Esophagus (tissue), 2 donors: ENCODE results near the gene TMEM215. TPM values are rescaled to one million over a fixed set of nuclear protein-coding genes. Genes with fewer than 3 reads are reported as not detected.

ENCODE experiments used
- H3K27ac ChIP-seq, 2 donors: one replicate each; pipeline ENCODE4 v1.5.1; 2013; ENCODE audit warnings: low read depth in 2 of 2, mild to moderate bottlenecking in 2 of 2, inconsistent platforms in 1 of 2, low read length in 1 of 2, moderate library complexity in 1 of 2
- H3K27me3 ChIP-seq, 2 donors: one replicate each; pipeline ENCODE4 v1.6.1; 2013; ENCODE audit warnings: low read length in 2 of 2, control low read depth in 1 of 2, mild to moderate bottlenecking in 1 of 2; ENCODE audit not compliant: insufficient read depth in 2 of 2, control insufficient read depth in 1 of 2
- H3K36me3 ChIP-seq, 2 donors: one replicate each; pipeline ENCODE4 v1.6.1; 2013; ENCODE audit warnings: low read length in 1 of 2; ENCODE audit not compliant: control insufficient read depth in 2 of 2, insufficient read depth in 2 of 2
- H3K4me1 ChIP-seq, 2 donors: one replicate each; pipeline ENCODE4 v1.6.1; 2013; ENCODE audit warnings: low read length in 1 of 2; ENCODE audit not compliant: control insufficient read depth in 2 of 2, insufficient read depth in 2 of 2
- H3K4me3 ChIP-seq, 2 donors: one replicate each; pipeline ENCODE4 v1.5.1; 2013; ENCODE audit warnings: low read length in 2 of 2, mild to moderate bottlenecking in 2 of 2, low read depth in 1 of 2, moderate library complexity in 1 of 2
- H3K9me3 ChIP-seq, 2 donors: one replicate each; pipeline ENCODE4 v1.6.1; 2013; ENCODE audit warnings: mild to moderate bottlenecking in 2 of 2, low read depth in 1 of 2, low read length in 1 of 2, moderate library complexity in 1 of 2; ENCODE audit not compliant: control insufficient read depth in 2 of 2, insufficient read depth in 1 of 2
- whole genome bisulfite sequencing, 2 donors: extraction: QIAGEN DNeasy Blood & Tissue Kit; methylation state at CpG; one replicate each; pipeline ENCODE4 v1.1.7; 2013; 5-methylcytosine and 5-hydroxymethylcytosine counted together
- polyA plus RNA-seq, 2 donors: library from polyadenylated mRNA; stranded (reverse); fragments of 200-250 nt; gene quantifications; one replicate each; pipeline ENCODE4 v1.2.3, GENCODE V29; 2013
- donor health status: healthy with polysubstance abuse.
- donor health status: Bipolar disorder and iron deficiency.

TMEM215 gene, protein sequence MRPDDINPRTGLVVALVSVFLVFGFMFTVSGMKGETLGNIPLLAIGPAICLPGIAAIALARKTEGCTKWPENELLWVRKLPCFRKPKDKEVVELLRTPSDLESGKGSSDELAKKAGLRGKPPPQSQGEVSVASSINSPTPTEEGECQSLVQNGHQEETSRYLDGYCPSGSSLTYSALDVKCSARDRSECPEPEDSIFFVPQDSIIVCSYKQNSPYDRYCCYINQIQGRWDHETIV
- polyA plus RNA-seq = not detected

- no peaks in the 10 kb centered on the region for H3K9me3 ChIP-seq
- no peaks in the 10 kb centered on the region for H3K36me3 ChIP-seq
- no peak within 1 kb of the TSS for H3K4me3 ChIP-seq
- 3 to 6% methylated on average over 49 to 59 of the region's 59 CpGs for WGBS, 2 donors
- H3K27me3 ChIP-seq = peaks cover 0 to 16% of the 10 kb centered on the region in 2 donors
- no peaks in the 10 kb centered on the region for H3K4me1 ChIP-seq
- H3K27ac ChIP-seq = no peak within 1 kb of the TSS
These were observed at the start of gene TMEM215 for GRCh38 chr9:32783168-32783891. TMEM215 (plus strand) TSS chr9:32783540; CDS start chr9:32784184, 644 bp downstream.

- no peaks in the 10 kb centered on the region for H3K9me3 ChIP-seq
- 70 to 72% methylated on average over 3 of the region's 3 CpGs for WGBS, 2 donors
- no peak overlapping the region for H3K27ac ChIP-seq
- no peaks in the 10 kb centered on the region for H3K27me3 ChIP-seq
- no peaks in the 10 kb centered on the region for H3K36me3 ChIP-seq
- H3K4me1 ChIP-seq = no peaks in the 10 kb centered on the region
- no peak overlapping the region for H3K4me3 ChIP-seq
These were observed 47.9 kb upstream of the TMEM215 start for GRCh38 chr9:32735476-32735875.

- H3K4me3 ChIP-seq = no peak overlapping the region
- no peaks in the 10 kb centered on the region for H3K27me3 ChIP-seq
- H3K36me3 ChIP-seq = no peaks in the 10 kb centered on the region
- no peaks in the 10 kb centered on the region for H3K9me3 ChIP-seq
- WGBS, 2 donors = 65 to 72% methylated on average over 1 of the region's 1 CpG
- no peak overlapping the region for H3K27ac ChIP-seq
- no peaks in the 10 kb centered on the region for H3K4me1 ChIP-seq
These were observed 46.0 kb upstream of the TMEM215 start for GRCh38 chr9:32737378-32737777.

- 79 to 82% methylated on average over 4 of the region's 4 CpGs for WGBS, 2 donors
- no peaks in the 10 kb centered on the region for H3K36me3 ChIP-seq
- no peak overlapping the region for H3K27ac ChIP-seq
- H3K4me3 ChIP-seq = no peak overlapping the region
- H3K9me3 ChIP-seq = no peaks in the 10 kb centered on the region
- H3K27me3 ChIP-seq = no peaks in the 10 kb centered on the region
- H3K4me1 ChIP-seq = no peaks in the 10 kb centered on the region
These were observed 44.7 kb upstream of the TMEM215 start for GRCh38 chr9:32738501-32739172.

DNA sequence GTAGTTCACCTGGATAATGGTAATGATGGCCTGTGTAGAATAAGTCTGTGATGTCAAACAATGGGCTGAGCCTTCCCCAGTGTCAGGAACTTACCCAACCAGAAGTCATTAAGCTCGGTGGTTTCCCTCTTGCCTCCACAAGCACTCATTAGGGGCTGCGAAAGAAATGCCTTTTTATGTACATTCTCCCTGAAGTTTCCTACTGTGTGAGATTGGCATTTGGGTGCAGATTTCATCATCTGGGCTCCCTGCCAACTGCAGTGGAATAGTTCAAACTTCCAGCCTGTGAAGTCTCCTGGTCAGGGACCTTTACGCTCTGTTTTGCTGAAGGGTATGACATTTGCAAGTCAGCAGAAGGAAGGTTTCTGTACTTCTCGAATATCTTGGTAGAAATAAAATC is 41.6 kb upstream of the TMEM215 start:
- no peaks in the 10 kb centered on the region for H3K36me3 ChIP-seq
- no peak overlapping the region for H3K4me3 ChIP-seq
- no peaks in the 10 kb centered on the region for H3K4me1 ChIP-seq
- WGBS, 2 donors = 56 to 60% methylated on average over 4 of the region's 4 CpGs
- no peaks in the 10 kb centered on the region for H3K27me3 ChIP-seq
- no peak overlapping the region for H3K27ac ChIP-seq
- H3K9me3 ChIP-seq = no peaks in the 10 kb centered on the region

DNA sequence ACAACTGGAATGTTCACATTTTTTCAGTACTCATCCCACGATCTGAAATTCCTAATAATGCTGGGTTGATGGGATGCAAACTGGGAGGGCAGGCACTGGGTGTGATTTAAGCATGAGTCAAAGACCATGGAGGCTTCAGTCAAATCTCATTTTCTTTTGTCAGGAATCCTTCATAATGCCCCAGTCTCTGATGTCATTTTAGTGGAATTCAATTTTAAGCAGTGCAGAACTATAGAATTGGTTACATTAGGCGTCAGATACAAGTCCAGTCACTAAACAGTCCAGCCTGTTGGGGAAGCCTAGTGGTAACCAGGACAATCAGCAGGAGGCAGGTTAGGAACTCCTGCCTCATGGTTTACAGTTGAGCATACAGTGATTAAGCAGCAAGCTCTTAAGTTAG is 41.0 kb upstream of the TMEM215 start:
- H3K36me3 ChIP-seq = no peaks in the 10 kb centered on the region
- H3K27me3 ChIP-seq = no peaks in the 10 kb centered on the region
- WGBS, 2 donors = 43 to 51% methylated on average over 2 of the region's 2 CpGs
- H3K4me3 ChIP-seq = no peak overlapping the region
- no peak overlapping the region for H3K27ac ChIP-seq
- H3K4me1 ChIP-seq = no peaks in the 10 kb centered on the region
- H3K9me3 ChIP-seq = no peaks in the 10 kb centered on the region

DNA sequence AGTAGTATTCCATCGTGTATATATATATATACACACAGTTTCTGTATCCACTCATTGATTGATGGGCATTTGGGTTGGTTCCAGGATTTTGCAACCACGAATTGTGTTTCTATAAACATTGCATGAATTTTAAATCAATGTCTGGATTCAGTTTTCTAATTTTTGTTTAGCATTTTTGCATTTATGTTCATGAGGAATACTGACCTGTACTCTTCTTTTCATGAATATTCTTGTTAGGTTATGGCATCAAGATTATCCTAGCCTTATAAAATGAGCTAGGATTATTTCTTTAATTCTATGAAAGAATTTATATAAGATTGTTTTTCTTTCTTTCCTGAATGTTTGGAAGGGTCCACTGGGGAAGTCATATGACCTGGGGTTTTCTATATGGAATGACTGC is 35.3 kb upstream of the TMEM215 start:
- Histone ChIP-seq H3K27ac (no peak overlapping the region), H3K27me3 (no peaks in the 10 kb centered on the region), H3K9me3 (no peaks in the 10 kb centered on the region), H3K4me3 (no peak overlapping the region), H3K36me3 (no peaks in the 10 kb centered on the region), H3K4me1 (no peaks in the 10 kb centered on the region)
- 49 to 65% methylated on average over 2 of the region's 2 CpGs for whole genome bisulfite sequencing, 2 donors

GRCh38 chr9:32755730-32756129 is 27.6 kb upstream of the TMEM215 start:
- peaks cover 0 to 2% of the 10 kb centered on the region in 2 donors for H3K9me3 ChIP-seq
- H3K36me3 ChIP-seq = no peaks in the 10 kb centered on the region
- H3K27ac ChIP-seq = no peak overlapping the region
- no peak overlapping the region for H3K4me3 ChIP-seq
- no peaks in the 10 kb centered on the region for H3K27me3 ChIP-seq
- H3K4me1 ChIP-seq = peaks cover 0 to 2% of the 10 kb centered on the region in 2 donors
- 90 to 91% methylated on average over 22 of the region's 22 CpGs for WGBS, 2 donors

DNA sequence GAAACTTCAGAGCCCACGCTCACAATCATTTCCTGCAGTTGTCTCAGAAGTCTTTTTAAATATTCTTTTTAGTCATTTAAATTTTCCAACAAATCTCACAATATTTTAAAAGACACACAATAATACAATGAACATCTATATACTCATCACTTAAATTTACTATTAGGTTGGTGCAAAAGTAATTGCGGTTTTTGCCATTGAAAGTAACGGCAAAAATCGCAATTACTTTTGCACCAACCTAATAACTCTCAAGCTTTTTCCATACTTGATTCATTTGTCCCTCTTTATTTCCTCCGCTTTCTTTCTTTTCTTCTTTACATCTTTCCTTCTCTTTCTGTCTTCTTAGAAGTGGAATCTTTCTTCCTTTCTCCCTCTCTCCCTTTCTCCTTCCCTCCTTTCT is 19.2 kb upstream of the TMEM215 start:
- Histone ChIP-seq H3K9me3 (no peaks in the 10 kb centered on the region), H3K27ac (no peak overlapping the region), H3K4me1 (no peaks in the 10 kb centered on the region), H3K36me3 (no peaks in the 10 kb centered on the region), H3K4me3 (no peak overlapping the region), H3K27me3 (no peaks in the 10 kb centered on the region)
- 86 to 89% methylated on average over 5 of the region's 5 CpGs for WGBS, 2 donors
